Liver (tissue), 3 donors: ENCODE results near the gene TIPIN.

Source experiments
- ATF3 ChIP-seq: IDR thresholded peaks from 2 replicates; pipeline ENCODE4 v1.6.1; 2016; ENCODE audit warnings: antibody characterized with exemption
- CTCF ChIP-seq: fragments of 150-350 bp; IDR thresholded peaks from 2 replicates; pipeline ENCODE4 v1.5.1; 2017; ENCODE audit warnings: improper control_type of control experiment, low read depth, low read length; ENCODE audit not compliant: missing input control
- FOXA2 ChIP-seq: IDR thresholded peaks from 2 replicates; pipeline ENCODE4 v1.6.1; 2016; ENCODE audit warnings: antibody characterized with exemption
- GABPA ChIP-seq, 2 donors: IDR thresholded peaks in 1 of 2; conservative IDR thresholded peaks in 1 of 2; 2 replicates each; pipeline ENCODE4 v1.6.1; 2016; ENCODE audit warnings: antibody characterized with exemption in 2 of 2, mild to moderate bottlenecking in 1 of 2, moderate library complexity in 1 of 2
- HNF4G ChIP-seq: IDR thresholded peaks from 2 replicates; pipeline ENCODE4 v1.6.1; 2016; ENCODE audit warnings: antibody characterized with exemption
- MAX ChIP-seq: IDR thresholded peaks from 2 replicates; pipeline ENCODE4 v1.6.1; 2016; ENCODE audit warnings: antibody characterized with exemption
- RAD21 ChIP-seq, 2 donors: IDR thresholded peaks; 2 replicates each; pipeline ENCODE4 v1.6.1; 2016; ENCODE audit warnings: antibody characterized with exemption in 2 of 2, mild to moderate bottlenecking in 2 of 2
- REST ChIP-seq: IDR thresholded peaks from 2 replicates; pipeline ENCODE4 v1.6.1; 2016; ENCODE audit warnings: antibody characterized with exemption, mild to moderate bottlenecking
- RXRA ChIP-seq, 2 donors: IDR thresholded peaks; 2 replicates each; pipeline ENCODE4 v1.6.1; 2017 to 2018; ENCODE audit warnings: antibody characterized with exemption in 2 of 2, mild to moderate bottlenecking in 1 of 2
- SP1 ChIP-seq: IDR thresholded peaks from 2 replicates; pipeline ENCODE4 v1.6.1; 2018; ENCODE audit warnings: antibody characterized with exemption, mild to moderate bottlenecking
- TAF1 ChIP-seq: conservative IDR thresholded peaks from 2 replicates; pipeline ENCODE4 v1.6.1; 2016; ENCODE audit warnings: antibody characterized with exemption, mild to moderate bottlenecking
- YY1 ChIP-seq: IDR thresholded peaks from 2 replicates; pipeline ENCODE4 v1.6.1; 2016; ENCODE audit warnings: antibody characterized with exemption, mild to moderate bottlenecking
- donor health status: healthy.
- donor health status: healthy.

- TF ChIP-seq TAF1 = peak; percentile 90
- peak; percentile 87 for TF ChIP-seq REST
- peak; percentile 51 for TF ChIP-seq CTCF
- peak in 1 of 2 donors; percentile 55 for TF ChIP-seq RXRA (IDR thresholded peaks at IDR 0.05)
- TF ChIP-seq MAX = peak; percentile 80
- TF ChIP-seq SP1 = peak; percentile 88
- TF ChIP-seq RAD21 (IDR thresholded peaks at IDR 0.05) = peak; percentile 66 to 78
- TF ChIP-seq GABPA (IDR thresholded peaks at IDR 0.05 in 1 of 2, conservative IDR thresholded peaks at IDR 0.05 in 1 of 2) = peak in 1 of 2 donors; percentile 86
- TF ChIP-seq HNF4G = no peak
- TF ChIP-seq FOXA2 = no peak
- no peak for TF ChIP-seq ATF3
- TF ChIP-seq YY1 = peak; percentile 81
Observed at GRCh38 chr15:66386204-66387123, 30.0 kb upstream of the TIPIN start, which contains the start of gene MAP2K1.
